SK-N-SH (cell line): ENCODE measurements around the gene MYH10. TPM values are rescaled to one million over a fixed set of nuclear protein-coding genes. Genes with fewer than 3 reads are reported as not detected.

Experiments used
- CTCF ChIA-PET: fragments of 300-600, 350-600 bp; formaldehyde crosslinking; extraction: SDS; loops from one replicate; lab custom pipeline; 2021; lab: Yijun Ruan, JAX
- POLR2A ChIA-PET: fragments of 350-600 bp; sonication (Branson Sonifier 250); formaldehyde crosslinking; extraction: SDS; loops from one replicate; lab custom pipeline; 2020; ENCODE audit warnings: antibody characterized with exemption, inconsistent platforms; lab: Yijun Ruan, JAX
- DNase-seq: peaks from one replicate; pipeline ENCODE4 v3.0.0; 2012
- H2AFZ ChIP-seq: fragments of 200-600 bp; sonication (generic); 2 replicates; pipeline ENCODE4 v1.8.1; 2016; ENCODE audit warnings: antibody characterized with exemption, mild to moderate bottlenecking, low read depth
- H3F3A ChIP-seq: fragments of 200-600 bp; sonication (generic); replicated peaks from 2 replicates; pipeline ENCODE3; 2016; ENCODE audit warnings: antibody characterized with exemption, mild to moderate bottlenecking; ENCODE audit not compliant: insufficient read depth
- H3K27ac ChIP-seq, 2 experiments: fragments of 200-500 bp in 1 of 2; fragments of 200-600 bp in 1 of 2; sonication (Bioruptor generic) in 1 of 2; sonication (generic), shearing (Covaris generic) in 1 of 2; 2 replicates each; pipeline versions ENCODE4 v1.5.1 to v1.6.1; 2014 to 2016; ENCODE audit warnings: low read depth in 2 of 2, inconsistent platforms in 1 of 2, low read length in 1 of 2, mild to moderate bottlenecking in 1 of 2, mixed read lengths in 1 of 2
- H3K27me3 ChIP-seq: fragments of 200-600 bp; sonication (generic), shearing (Covaris generic); 2 replicates; pipeline ENCODE4 v1.6.1; 2016; ENCODE audit warnings: mixed run types; ENCODE audit not compliant: insufficient read depth
- H3K36me3 ChIP-seq, 2 experiments: fragments of 200-500 bp in 1 of 2; fragments of 200-600 bp in 1 of 2; sonication (Bioruptor generic) in 1 of 2; sonication (generic) in 1 of 2; replicated peaks in 1 of 2; 2 replicates each; pipeline versions ENCODE3 to v1.5.1; 2014 to 2016; ENCODE audit warnings: low read length in 1 of 2, mild to moderate bottlenecking in 1 of 2; ENCODE audit not compliant: insufficient read depth in 2 of 2, control insufficient read depth in 1 of 2
- H3K4me1 ChIP-seq, 2 experiments: fragments of 200-500 bp in 1 of 2; fragments of 200-600 bp in 1 of 2; sonication (Bioruptor generic) in 1 of 2; sonication (generic), shearing (Covaris generic) in 1 of 2; 2 replicates each; pipeline versions ENCODE4 v1.5.1 to v1.6.1; 2014 to 2016; ENCODE audit warnings: low read depth in 1 of 2, low read length in 1 of 2, mixed run types in 1 of 2; ENCODE audit not compliant: insufficient read depth in 2 of 2, control insufficient read depth in 1 of 2
- H3K4me2 ChIP-seq: fragments of 200-600 bp; sonication (generic), shearing (Covaris generic); 2 replicates; pipeline ENCODE4 v1.6.1; 2017; ENCODE audit warnings: mixed run types
- H3K4me3 ChIP-seq, 2 experiments: fragments of 200-500 bp in 1 of 2; fragments of 200-600 bp in 1 of 2; sonication (Bioruptor generic) in 1 of 2; sonication (generic), shearing (Covaris generic) in 1 of 2; 2 replicates each; pipeline versions ENCODE4 v1.5.1 to v1.8.1; 2014 to 2016; ENCODE audit warnings: low read depth in 2 of 2, inconsistent platforms in 1 of 2, low read length in 1 of 2, mild to moderate bottlenecking in 1 of 2, mixed read lengths in 1 of 2, moderate library complexity in 1 of 2
- H3K79me2 ChIP-seq: fragments of 200-600 bp; sonication (generic); 2 replicates; pipeline ENCODE4 v1.8.1; 2017; ENCODE audit warnings: mild to moderate bottlenecking; ENCODE audit not compliant: insufficient read depth
- H3K9ac ChIP-seq: fragments of 200-600 bp; sonication (generic); 2 replicates; pipeline ENCODE4 v1.6.1; 2017; ENCODE audit warnings: mixed run types
- H3K9me2 ChIP-seq: fragments of 200-600 bp; sonication (generic); 2 replicates; pipeline ENCODE4 v1.6.1; 2017; ENCODE audit warnings: mixed run types
- H3K9me3 ChIP-seq: fragments of 200-600 bp; sonication (generic); 2 replicates; pipeline ENCODE4 v1.6.1; 2017; ENCODE audit warnings: mixed run types, mild to moderate bottlenecking, moderate library complexity
- H4K20me1 ChIP-seq: fragments of 200-600 bp; sonication (generic); 2 replicates; pipeline ENCODE4 v1.6.1; 2017; ENCODE audit warnings: mild to moderate bottlenecking, mixed run types; ENCODE audit not compliant: insufficient read depth
- EP300 ChIP-seq, 2 experiments: IDR thresholded peaks; 2 replicates each; pipeline versions ENCODE4 v1.4.0 to v1.6.1; 2012; ENCODE audit warnings: borderline replicate concordance in 1 of 2, low read depth in 1 of 2, low read length in 1 of 2
- FOXJ3 ChIP-seq: sonication (generic); formaldehyde crosslinking; IDR thresholded peaks from 2 replicates; pipeline ENCODE4 v1.5.1; 2020; ENCODE audit warnings: mild to moderate bottlenecking, missing genetic modification reagents
- FOXM1 ChIP-seq: IDR thresholded peaks from 2 replicates; pipeline ENCODE4 v1.4.0; 2012; ENCODE audit warnings: low read depth, mild to moderate bottlenecking
- GATA2 ChIP-seq: sonication (generic); formaldehyde crosslinking; IDR thresholded peaks from 2 replicates; pipeline ENCODE4 v1.5.0; 2020; ENCODE audit warnings: mild to moderate bottlenecking, missing genetic modification reagents
- MEF2A ChIP-seq: IDR thresholded peaks from 2 replicates; pipeline ENCODE4 v1.4.0; 2012; ENCODE audit warnings: low read depth, borderline replicate concordance
- NFIC ChIP-seq: IDR thresholded peaks from 2 replicates; pipeline ENCODE4 v1.4.0; 2012; ENCODE audit warnings: borderline replicate concordance
- NRF1 ChIP-seq: IDR thresholded peaks from 2 replicates; pipeline ENCODE4 v1.6.1; 2012; ENCODE audit warnings: low read depth, mild to moderate bottlenecking, low read length
- POLR2AphosphoS5 ChIP-seq: IDR thresholded peaks from 2 replicates; pipeline ENCODE4 v1.6.1; 2012; ENCODE audit warnings: low read depth, low read length
- RAD21 ChIP-seq: IDR thresholded peaks from 2 replicates; pipeline ENCODE4 v1.6.1; 2012; ENCODE audit warnings: mild to moderate bottlenecking, low read length
- RCOR1 ChIP-seq: fragments of 150-350 bp; IDR thresholded peaks from 2 replicates; pipeline ENCODE4 v1.6.1; 2017; ENCODE audit warnings: antibody characterized with exemption, low read length
- RFX5 ChIP-seq: IDR thresholded peaks from 2 replicates; pipeline ENCODE4 v1.6.1; 2012; ENCODE audit warnings: mild to moderate bottlenecking, improper control_type of control experiment, low read length
- RXRA ChIP-seq: IDR thresholded peaks from 2 replicates; pipeline ENCODE4 v1.4.0; 2012; ENCODE audit warnings: low read depth, mild to moderate bottlenecking, borderline replicate concordance
- TCF12 ChIP-seq: IDR thresholded peaks from 2 replicates; pipeline ENCODE4 v1.4.0; 2012
- YY1 ChIP-seq: IDR thresholded peaks from 2 replicates; pipeline ENCODE4 v1.4.0; 2012; ENCODE audit warnings: low read depth, mild to moderate bottlenecking
- WGBS: methylation state at CpG from one replicate; pipeline ENCODE4 v1.1.6; 2017; ENCODE audit warnings: low lambda C conversion rate; 5-methylcytosine and 5-hydroxymethylcytosine counted together
- polyA plus RNA-seq, 3 experiments: library from polyadenylated mRNA; depleted of rRNA; stranded (reverse); fragments of >200 nt; gene quantifications; 2 replicates each; pipeline ENCODE4 v1.2.3, GENCODE V29; 2012
- TF ChIP-seq, protein P1 (sequence below): fragments of 150-350 bp; IDR thresholded peaks from 2 replicates; pipeline ENCODE4 v1.6.1; 2017; ENCODE audit warnings: antibody characterized with exemption, low read length, low read depth, borderline replicate concordance
- TF ChIP-seq, protein P2 (sequence below): IDR thresholded peaks from 2 replicates; pipeline ENCODE4 v1.4.0; 2012; ENCODE audit warnings: low read depth
- TF ChIP-seq, protein P3 (sequence below): fragments of 150-350 bp; IDR thresholded peaks from 2 replicates; pipeline ENCODE4 v1.6.1; 2016; ENCODE audit warnings: mild to moderate bottlenecking, low read depth, low read length
- TF ChIP-seq, protein P4 (sequence below): IDR thresholded peaks from 2 replicates; pipeline ENCODE4; 2012

MYH10 gene
- polyA plus RNA-seq, 1 of the 3 experiments (the other 2 are of a cell fraction): 64.2 TPM

DNA sequence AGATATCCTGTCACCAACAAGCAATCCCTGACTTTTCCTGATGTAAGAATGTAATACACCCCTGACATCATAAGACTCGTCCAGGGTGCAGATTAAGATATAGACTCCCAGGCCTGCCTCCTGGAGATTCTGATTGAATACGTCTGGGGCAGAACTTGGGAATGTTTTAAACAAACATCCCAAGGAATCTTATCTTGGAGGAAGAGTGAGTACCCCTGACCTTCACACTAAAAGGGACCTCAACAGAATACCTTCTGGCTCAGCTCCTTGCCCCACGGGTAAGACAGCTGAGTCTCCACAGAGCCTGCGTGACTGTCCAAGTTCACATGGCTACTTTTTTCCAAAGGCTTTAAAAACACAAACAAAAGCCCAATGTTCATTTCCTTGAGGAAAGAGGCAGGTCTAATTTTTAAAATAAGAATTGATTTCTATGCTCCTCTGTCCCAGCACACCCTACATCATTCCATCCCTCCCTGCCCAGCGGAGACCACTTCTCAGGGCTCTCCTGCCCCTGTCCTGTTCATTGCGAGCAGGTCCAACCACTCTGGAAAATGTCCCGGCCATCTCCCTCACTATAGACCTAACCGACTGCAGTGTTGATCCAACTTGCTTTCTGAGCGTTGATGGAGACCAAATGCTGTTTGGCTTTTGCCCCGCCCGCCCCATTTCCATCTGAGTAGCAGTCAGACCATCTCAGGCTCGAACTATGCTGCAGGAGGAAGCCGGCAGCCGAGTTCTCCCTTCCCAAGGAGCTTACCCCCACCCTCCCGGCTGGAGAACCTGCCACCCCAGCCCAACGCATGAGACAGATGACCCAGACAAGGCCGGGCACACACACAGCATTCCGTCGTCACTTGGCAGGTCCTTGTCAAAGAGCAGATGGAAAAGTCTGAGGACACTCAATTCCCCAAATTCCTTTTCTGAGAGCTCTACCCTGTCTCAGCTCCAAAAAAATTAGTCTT is 44.1 kb upstream of the MYH10 start:
- no peak for DNase-seq
- no peaks in the 10 kb centered on the region for H3K79me2 ChIP-seq
- ChIA-PET CTCF (interaction anchor here (1.1 to 1.9 kb wide), 4 partner anchors 25 to 71 kb away, joined by 3 to 9 read pairs (median 4); no protein-coding TSS in a partner anchor), POLR2A (no interaction called here)
- no peak overlapping the region for H3K4me3 ChIP-seq
- peaks cover 11% of the 10 kb centered on the region for H3F3A ChIP-seq
- no peaks in the 10 kb centered on the region for H3K9me2 ChIP-seq
- WGBS: 78% methylated on average over 17 of the region's 19 CpGs
- no peak overlapping the region for H2AFZ ChIP-seq
- peaks cover 13 to 18% of the 10 kb centered on the region in 2 experiments; a peak in 3 of 4 replicates for H3K4me1 ChIP-seq
- H4K20me1 ChIP-seq: no peaks in the 10 kb centered on the region
- H3K9ac ChIP-seq: no peak overlapping the region
- 0 out of 2 replicates have a peak overlapping the region, but pooled peaks have one; percentile 47 for H3K4me2 ChIP-seq
- H3K27ac ChIP-seq: peak overlapping the region in 1 of 2 experiments; percentile 64; a peak in 2 of 4 replicates
- TF ChIP-seq, protein P1, sequence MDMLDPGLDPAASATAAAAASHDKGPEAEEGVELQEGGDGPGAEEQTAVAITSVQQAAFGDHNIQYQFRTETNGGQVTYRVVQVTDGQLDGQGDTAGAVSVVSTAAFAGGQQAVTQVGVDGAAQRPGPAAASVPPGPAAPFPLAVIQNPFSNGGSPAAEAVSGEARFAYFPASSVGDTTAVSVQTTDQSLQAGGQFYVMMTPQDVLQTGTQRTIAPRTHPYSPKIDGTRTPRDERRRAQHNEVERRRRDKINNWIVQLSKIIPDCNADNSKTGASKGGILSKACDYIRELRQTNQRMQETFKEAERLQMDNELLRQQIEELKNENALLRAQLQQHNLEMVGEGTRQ: no peak
- TF ChIP-seq FOXJ3 (CRISPR knock-in tag) (no peak), EP300 (IDR thresholded peaks at IDR 0.05; ENCODE audit: borderline replicate concordance in 1 of 2, low read depth in 1 of 2, low read length in 1 of 2) (no peak), FOXM1 (no peak), NRF1 (no peak), MEF2A (no peak), YY1 (no peak)
- TF ChIP-seq, protein P2, sequence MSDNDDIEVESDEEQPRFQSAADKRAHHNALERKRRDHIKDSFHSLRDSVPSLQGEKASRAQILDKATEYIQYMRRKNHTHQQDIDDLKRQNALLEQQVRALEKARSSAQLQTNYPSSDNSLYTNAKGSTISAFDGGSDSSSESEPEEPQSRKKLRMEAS: no peak
- H3K9me3 ChIP-seq: no peaks in the 10 kb centered on the region
- H3K36me3 ChIP-seq: no peaks in the 10 kb centered on the region
- H3K27me3 ChIP-seq: no peaks in the 10 kb centered on the region

DNA sequence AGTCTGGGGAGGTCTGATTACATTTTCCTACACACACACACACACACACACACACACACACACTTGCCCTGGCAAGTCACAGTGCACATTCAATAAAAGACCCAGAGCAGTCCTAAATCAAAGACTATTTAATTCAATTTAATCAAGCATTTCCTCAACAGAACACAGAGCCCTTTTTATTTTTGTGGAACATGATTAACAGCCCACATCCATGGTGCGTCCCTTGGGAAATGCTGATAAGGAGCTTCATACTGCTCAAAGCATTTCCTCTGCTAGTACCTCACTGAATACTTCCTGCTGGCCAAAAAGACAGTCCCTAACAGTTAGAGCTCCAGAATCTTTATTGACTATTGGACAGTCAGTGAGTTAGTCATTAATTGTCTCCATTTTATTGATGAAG is 43.1 kb upstream of the MYH10 start:
- no peak overlapping the region for H2AFZ ChIP-seq
- no peaks in the 10 kb centered on the region for H3K27me3 ChIP-seq
- peak overlapping the region; percentile 18 to 64; a peak in 3 of 4 replicates for H3K27ac ChIP-seq
- peaks cover 11% of the 10 kb centered on the region for H3F3A ChIP-seq
- WGBS: 16% methylated on average over 1 of the region's 1 CpG
- peak overlapping the region; percentile 47; the same call in 1 of the 2 replicates for H3K4me2 ChIP-seq
- no peak overlapping the region for H3K4me3 ChIP-seq
- ChIA-PET CTCF (interaction anchor here (1.1 to 1.9 kb wide), 4 partner anchors 24 to 72 kb away, joined by 3 to 9 read pairs (median 4); no protein-coding TSS in a partner anchor), POLR2A (no interaction called here)
- peaks cover 15 to 18% of the 10 kb centered on the region in 2 experiments; a peak in 3 of 4 replicates for H3K4me1 ChIP-seq
- no peaks in the 10 kb centered on the region for H3K9me3 ChIP-seq
- TF ChIP-seq RFX5 (no peak), NFIC (no peak), RXRA (no peak), GATA2 (CRISPR knock-in tag) (peak; percentile 62), EP300 (IDR thresholded peaks at IDR 0.05; ENCODE audit: borderline replicate concordance in 1 of 2, low read depth in 1 of 2, low read length in 1 of 2) (peak in 1 of 2 experiments; percentile 82; a peak in 1 of 4 replicates), RAD21 (0 out of 2 replicates have a peak, but pooled peaks have one; percentile 21), TCF12 (peak; percentile 39; the same call in 1 of the 2 replicates), RCOR1 (peak; percentile 56), POLR2AphosphoS5 (no peak)
- TF ChIP-seq, protein P1: no peak
- TF ChIP-seq, protein P3, sequence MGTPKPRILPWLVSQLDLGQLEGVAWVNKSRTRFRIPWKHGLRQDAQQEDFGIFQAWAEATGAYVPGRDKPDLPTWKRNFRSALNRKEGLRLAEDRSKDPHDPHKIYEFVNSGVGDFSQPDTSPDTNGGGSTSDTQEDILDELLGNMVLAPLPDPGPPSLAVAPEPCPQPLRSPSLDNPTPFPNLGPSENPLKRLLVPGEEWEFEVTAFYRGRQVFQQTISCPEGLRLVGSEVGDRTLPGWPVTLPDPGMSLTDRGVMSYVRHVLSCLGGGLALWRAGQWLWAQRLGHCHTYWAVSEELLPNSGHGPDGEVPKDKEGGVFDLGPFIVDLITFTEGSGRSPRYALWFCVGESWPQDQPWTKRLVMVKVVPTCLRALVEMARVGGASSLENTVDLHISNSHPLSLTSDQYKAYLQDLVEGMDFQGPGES: no peak
- TF ChIP-seq, protein P4, sequence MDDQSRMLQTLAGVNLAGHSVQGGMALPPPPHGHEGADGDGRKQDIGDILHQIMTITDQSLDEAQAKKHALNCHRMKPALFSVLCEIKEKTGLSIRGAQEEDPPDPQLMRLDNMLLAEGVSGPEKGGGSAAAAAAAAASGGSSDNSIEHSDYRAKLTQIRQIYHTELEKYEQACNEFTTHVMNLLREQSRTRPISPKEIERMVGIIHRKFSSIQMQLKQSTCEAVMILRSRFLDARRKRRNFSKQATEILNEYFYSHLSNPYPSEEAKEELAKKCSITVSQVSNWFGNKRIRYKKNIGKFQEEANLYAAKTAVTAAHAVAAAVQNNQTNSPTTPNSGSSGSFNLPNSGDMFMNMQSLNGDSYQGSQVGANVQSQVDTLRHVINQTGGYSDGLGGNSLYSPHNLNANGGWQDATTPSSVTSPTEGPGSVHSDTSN: peak; percentile 19; the same call in 1 of the 2 replicates
- H3K9me2 ChIP-seq: no peaks in the 10 kb centered on the region
- H3K9ac ChIP-seq: no peak overlapping the region
- peak; percentile 71 for DNase-seq
- no peaks in the 10 kb centered on the region for H4K20me1 ChIP-seq
- H3K36me3 ChIP-seq: no peaks in the 10 kb centered on the region
- H3K79me2 ChIP-seq: no peaks in the 10 kb centered on the region
